Liver (tissue), 9 donors: ENCODE results near the gene HLA-DRB1. TPM values are rescaled to one million over a fixed set of nuclear protein-coding genes. Genes with fewer than 3 reads are reported as not detected.

Experiments used
- DNase-seq: peaks from one replicate; pipeline ENCODE4 v3.0.0-alpha.2; 2017; ENCODE audit warnings: low spot score
- H3K27ac ChIP-seq, 2 donors: one replicate each; pipeline ENCODE4 v1.7.0; 2013; ENCODE audit warnings: inconsistent platforms in 2 of 2, low read length in 2 of 2, control low read depth in 1 of 2, low read depth in 1 of 2, mild to moderate bottlenecking in 1 of 2
- H3K27me3 ChIP-seq, 4 donors: one replicate each; pipeline versions ENCODE4 v1.6.1 to v1.7.0; 2013; ENCODE audit warnings: low read length in 3 of 4, inconsistent platforms in 1 of 4, mild to moderate bottlenecking in 1 of 4, moderate library complexity in 1 of 4; ENCODE audit not compliant: control insufficient read depth in 4 of 4, insufficient read depth in 4 of 4
- H3K36me3 ChIP-seq, 4 donors: one replicate each; pipeline versions ENCODE4 v1.6.1 to v1.7.0; 2013; ENCODE audit warnings: low read length in 3 of 4, mild to moderate bottlenecking in 3 of 4, low read depth in 1 of 4, moderate library complexity in 1 of 4; ENCODE audit not compliant: control insufficient read depth in 4 of 4, insufficient read depth in 3 of 4
- H3K4me1 ChIP-seq, 4 donors: one replicate each; pipeline versions ENCODE4 v1.6.1 to v1.7.0; 2013; ENCODE audit warnings: low read length in 3 of 4, mild to moderate bottlenecking in 3 of 4, moderate library complexity in 1 of 4; ENCODE audit not compliant: control insufficient read depth in 4 of 4, insufficient read depth in 4 of 4
- H3K4me3 ChIP-seq, 3 donors: one replicate each; pipeline versions ENCODE4 v1.6.1 to v1.7.0; 2013; ENCODE audit warnings: low read length in 3 of 3, control low read depth in 1 of 3, low read depth in 1 of 3, mild to moderate bottlenecking in 1 of 3
- H3K9ac ChIP-seq, 2 donors: one replicate each; pipeline ENCODE4 v1.7.0; 2013; ENCODE audit warnings: low read length in 2 of 2, mild to moderate bottlenecking in 2 of 2, moderate library complexity in 2 of 2, control low read depth in 1 of 2, low read depth in 1 of 2
- H3K9me3 ChIP-seq, 4 donors: one replicate each; pipeline versions ENCODE4 v1.6.1 to v1.7.0; 2013; ENCODE audit warnings: low read length in 3 of 4; ENCODE audit not compliant: control insufficient read depth in 4 of 4
- ATF3 ChIP-seq: IDR thresholded peaks from 2 replicates; pipeline ENCODE4 v1.6.1; 2016; ENCODE audit warnings: antibody characterized with exemption
- CTCF ChIP-seq: fragments of 150-350 bp; IDR thresholded peaks from 2 replicates; pipeline ENCODE4 v1.5.1; 2017; ENCODE audit warnings: improper control_type of control experiment, low read depth, low read length; ENCODE audit not compliant: missing input control
- EGR1 ChIP-seq, 2 donors: IDR thresholded peaks; 2 replicates each; pipeline ENCODE4 v1.6.1; 2016 to 2018; ENCODE audit warnings: antibody characterized with exemption in 2 of 2, low read depth in 2 of 2
- FOXA1 ChIP-seq: IDR thresholded peaks from 2 replicates; pipeline ENCODE4 v1.6.1; 2016; ENCODE audit warnings: antibody characterized with exemption
- GABPA ChIP-seq, 2 donors: IDR thresholded peaks in 1 of 2; conservative IDR thresholded peaks in 1 of 2; 2 replicates each; pipeline ENCODE4 v1.6.1; 2016; ENCODE audit warnings: antibody characterized with exemption in 2 of 2, mild to moderate bottlenecking in 1 of 2, moderate library complexity in 1 of 2
- HNF4A ChIP-seq, 2 donors: conservative IDR thresholded peaks; 2 replicates each; pipeline ENCODE4 v1.6.1; 2016; ENCODE audit warnings: antibody characterized with exemption in 2 of 2, mild to moderate bottlenecking in 2 of 2
- HNF4G ChIP-seq: IDR thresholded peaks from 2 replicates; pipeline ENCODE4 v1.6.1; 2016; ENCODE audit warnings: antibody characterized with exemption
- JUND ChIP-seq, 2 donors: IDR thresholded peaks; 2 replicates each; pipeline ENCODE4 v1.6.1; 2016; ENCODE audit warnings: antibody characterized with exemption in 2 of 2
- RAD21 ChIP-seq, 2 donors: IDR thresholded peaks; 2 replicates each; pipeline ENCODE4 v1.6.1; 2016; ENCODE audit warnings: antibody characterized with exemption in 2 of 2, mild to moderate bottlenecking in 2 of 2
- REST ChIP-seq: IDR thresholded peaks from 2 replicates; pipeline ENCODE4 v1.6.1; 2016; ENCODE audit warnings: antibody characterized with exemption, mild to moderate bottlenecking
- RXRA ChIP-seq, 2 donors: IDR thresholded peaks; 2 replicates each; pipeline ENCODE4 v1.6.1; 2017 to 2018; ENCODE audit warnings: antibody characterized with exemption in 2 of 2, mild to moderate bottlenecking in 1 of 2
- SP1 ChIP-seq: IDR thresholded peaks from 2 replicates; pipeline ENCODE4 v1.6.1; 2018; ENCODE audit warnings: antibody characterized with exemption, mild to moderate bottlenecking
- TAF1 ChIP-seq: conservative IDR thresholded peaks from 2 replicates; pipeline ENCODE4 v1.6.1; 2016; ENCODE audit warnings: antibody characterized with exemption, mild to moderate bottlenecking
- YY1 ChIP-seq: IDR thresholded peaks from 2 replicates; pipeline ENCODE4 v1.6.1; 2016; ENCODE audit warnings: antibody characterized with exemption, mild to moderate bottlenecking
- ZBTB33 ChIP-seq: IDR thresholded peaks from 2 replicates; pipeline ENCODE4 v1.6.1; 2016; ENCODE audit warnings: antibody characterized with exemption
- WGBS: extraction: QIAGEN DNeasy Blood & Tissue Kit; methylation state at CpG from one replicate; pipeline ENCODE4 v1.1.7; 2013; 5-methylcytosine and 5-hydroxymethylcytosine counted together
- polyA plus RNA-seq, 2 donors: library from polyadenylated mRNA; stranded (reverse) in 1 of 2; unstranded in 1 of 2; fragments of 200-250 nt in 1 of 2; fragments of >200 nt in 1 of 2; fragmentation: Nextera tagmentation in 1 of 2; extraction: Ambion mirVana in 1 of 2; gene quantifications; one replicate each; pipeline versions ENCODE4 v1.2.1 to v1.2.3, GENCODE V29; 2013 to 2015
- total RNA-seq, 2 donors: library from RNA; depleted of rRNA; stranded (reverse); fragments of >200 nt; gene quantifications; one replicate each; pipeline ENCODE4 v1.2.3, GENCODE V29; 2014
- donor health status: healthy.
- donor health status: healthy.
- donor health status: healthy.
- donor health status: healthy.
- donor health status: healthy.

HLA-DRB1 gene
- total and polyA plus RNA-seq, 4 donors = 26.0 to 46.1 (median 36.4) TPM

- TF ChIP-seq TAF1 (no peak), RXRA (IDR thresholded peaks at IDR 0.05) (no peak), HNF4A (conservative IDR thresholded peaks at IDR 0.05) (no peak), REST (no peak), CTCF (no peak), JUND (IDR thresholded peaks at IDR 0.05) (no peak), SP1 (no peak), FOXA1 (no peak), ZBTB33 (no peak)
- Histone ChIP-seq H3K36me3 (no peaks in the 10 kb centered on the region), H3K9ac (no peak overlapping the region), H3K27me3 (no peaks in the 10 kb centered on the region), H3K27ac (no peak overlapping the region), H3K4me3 (no peak overlapping the region), H3K9me3 (no peaks in the 10 kb centered on the region), H3K4me1 (no peaks in the 10 kb centered on the region)
- 11% methylated on average over 1 of the region's 1 CpG for WGBS
- no peak for DNase-seq
Measured at GRCh38 chr6:32576250-32576649, 13.4 kb downstream of the HLA-DRB1 start.

- Histone ChIP-seq H3K27ac (no peak overlapping the region), H3K4me3 (no peak overlapping the region), H3K4me1 (no peaks in the 10 kb centered on the region), H3K36me3 (no peaks in the 10 kb centered on the region), H3K9me3 (no peaks in the 10 kb centered on the region), H3K9ac (no peak overlapping the region), H3K27me3 (no peaks in the 10 kb centered on the region)
- 17% methylated on average over 3 of the region's 4 CpGs for whole genome bisulfite sequencing
- no peak for DNase-seq
- TF ChIP-seq CTCF = no peak
- TF ChIP-seq YY1 = no peak
- no peak for TF ChIP-seq FOXA1
- TF ChIP-seq GABPA (IDR thresholded peaks at IDR 0.05 in 1 of 2, conservative IDR thresholded peaks at IDR 0.05 in 1 of 2) = no peak
- TF ChIP-seq HNF4G = no peak
- no peak for TF ChIP-seq TAF1
- no peak for TF ChIP-seq REST
- no peak for TF ChIP-seq RXRA (IDR thresholded peaks at IDR 0.05)
- TF ChIP-seq EGR1 (IDR thresholded peaks at IDR 0.05; ENCODE audit: low read depth in 2 of 2) = no peak
- no peak for TF ChIP-seq SP1
- no peak for TF ChIP-seq ZBTB33
- no peak for TF ChIP-seq ATF3
- TF ChIP-seq RAD21 (IDR thresholded peaks at IDR 0.05) = no peak
Measured at GRCh38 chr6:32570363-32570905, 19.2 kb downstream of the HLA-DRB1 start.
